CD4-positive, alpha-beta T cell treated with Interferon alpha-2 for 1 hour (primary cell): ENCODE measurements around the gene SLC4A11.
A peak's percentile ranks its signal among the peaks of the same experiment; 100 is the strongest.
"Not testable (repeated sequence)": the region's sequence is repeated elsewhere in the genome, so short reads cannot be mapped to it uniquely, and the experiment has no call there.

Experiments used
- DNase-seq, 2 donors: peaks; one replicate each; pipeline ENCODE4 v3.0.0-alpha.2; 2020 to 2022

Gene SLC4A11

DNA sequence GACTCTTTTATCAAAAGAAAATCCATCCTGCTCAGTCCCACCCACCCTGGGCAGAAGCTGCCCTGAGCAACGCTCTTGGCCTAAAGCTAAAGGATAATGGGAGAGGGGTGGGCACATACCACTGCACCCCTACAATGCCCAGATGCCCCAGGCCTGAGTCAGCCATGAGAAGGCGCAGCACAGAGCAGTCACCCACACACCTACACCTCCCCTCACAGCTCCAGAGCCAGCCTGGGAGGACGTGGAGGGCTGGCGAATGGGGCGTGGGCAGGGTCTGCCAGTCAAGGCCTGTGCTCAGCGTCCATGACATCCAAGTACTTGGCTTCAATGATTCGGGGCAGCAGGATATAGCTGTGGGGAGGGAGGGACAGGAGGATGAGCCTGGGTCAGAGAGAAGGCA lies 11.5 kb downstream of the SLC4A11 start:
- DNase-seq = no peak

DNA sequence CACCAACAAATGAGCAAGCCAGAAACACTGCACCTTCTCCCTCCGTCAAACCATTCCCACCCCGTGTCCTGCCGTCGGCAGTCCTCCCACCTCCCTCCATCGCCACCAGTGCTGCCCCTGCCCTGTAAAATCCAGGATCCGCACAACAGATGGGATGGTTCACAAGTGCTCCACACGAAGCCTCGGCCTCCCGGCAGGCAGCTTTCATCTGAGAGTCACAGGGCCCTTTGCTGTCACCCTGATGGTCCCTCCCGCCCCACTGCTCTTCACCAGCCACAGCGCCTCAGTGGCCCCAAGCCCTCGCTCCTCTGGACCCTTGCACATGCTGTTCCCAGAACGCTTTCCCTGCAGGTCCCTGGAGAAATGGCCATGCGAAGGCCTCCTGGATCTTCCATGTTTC lies 12.1 kb downstream of the SLC4A11 start:
- no peak for DNase-seq

DNA sequence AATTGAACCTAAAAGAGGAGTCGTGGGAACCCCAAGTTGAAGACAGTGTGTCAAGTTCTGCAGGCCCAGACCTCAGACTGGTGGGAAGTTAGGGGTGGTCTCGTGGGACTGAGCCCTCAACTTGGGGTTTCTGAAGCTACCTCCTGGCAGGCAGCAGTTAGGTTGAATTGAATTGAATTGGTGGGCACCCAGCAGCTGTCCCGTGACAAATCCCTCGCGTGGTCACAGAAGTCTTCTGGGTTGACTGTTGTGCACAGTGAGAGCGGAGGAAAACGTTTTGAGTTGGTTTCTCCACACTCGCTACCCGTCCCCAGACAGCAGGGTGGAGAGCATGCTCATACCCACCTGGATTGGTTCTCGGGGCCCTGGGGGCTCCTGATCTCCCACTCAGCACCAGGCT lies 12.9 kb downstream of the SLC4A11 start:
- no peak for DNase-seq

DNA sequence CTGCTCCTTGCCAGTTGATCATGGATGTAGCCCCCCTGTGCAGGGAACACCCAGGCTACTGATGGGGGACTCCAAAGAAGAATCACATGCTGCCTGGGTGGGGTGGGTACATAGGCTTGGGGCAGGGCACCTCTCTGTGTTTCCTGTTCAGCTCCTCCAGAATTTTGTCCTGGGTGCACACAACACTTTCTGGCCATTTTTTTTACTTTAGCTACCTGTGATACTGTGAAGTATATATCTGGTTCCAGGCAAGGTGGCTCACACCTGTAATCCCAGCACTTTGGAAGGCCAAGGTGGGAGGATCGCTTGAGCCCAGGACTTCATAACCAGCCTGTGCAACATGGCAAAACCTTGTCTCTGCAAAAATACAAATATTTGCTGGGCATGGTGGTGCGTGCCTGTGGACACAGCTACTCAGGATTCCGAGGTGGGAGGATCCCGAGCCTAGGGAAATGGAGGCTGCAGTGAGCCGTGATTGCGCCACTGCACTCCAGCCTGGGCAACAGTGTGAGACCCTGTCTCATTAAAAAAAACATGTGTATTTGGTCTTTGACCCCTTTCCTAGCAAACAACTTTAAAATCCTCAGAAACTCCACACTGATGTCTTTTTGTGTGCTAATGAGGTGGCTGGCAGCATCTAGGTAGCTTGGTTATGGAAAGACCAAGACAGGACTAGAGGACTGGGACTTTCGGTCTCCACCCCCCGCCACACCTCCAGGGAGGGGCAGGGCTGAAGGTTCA lies 14.1 kb downstream of the SLC4A11 start:
- DNase-seq = no peak

DNA sequence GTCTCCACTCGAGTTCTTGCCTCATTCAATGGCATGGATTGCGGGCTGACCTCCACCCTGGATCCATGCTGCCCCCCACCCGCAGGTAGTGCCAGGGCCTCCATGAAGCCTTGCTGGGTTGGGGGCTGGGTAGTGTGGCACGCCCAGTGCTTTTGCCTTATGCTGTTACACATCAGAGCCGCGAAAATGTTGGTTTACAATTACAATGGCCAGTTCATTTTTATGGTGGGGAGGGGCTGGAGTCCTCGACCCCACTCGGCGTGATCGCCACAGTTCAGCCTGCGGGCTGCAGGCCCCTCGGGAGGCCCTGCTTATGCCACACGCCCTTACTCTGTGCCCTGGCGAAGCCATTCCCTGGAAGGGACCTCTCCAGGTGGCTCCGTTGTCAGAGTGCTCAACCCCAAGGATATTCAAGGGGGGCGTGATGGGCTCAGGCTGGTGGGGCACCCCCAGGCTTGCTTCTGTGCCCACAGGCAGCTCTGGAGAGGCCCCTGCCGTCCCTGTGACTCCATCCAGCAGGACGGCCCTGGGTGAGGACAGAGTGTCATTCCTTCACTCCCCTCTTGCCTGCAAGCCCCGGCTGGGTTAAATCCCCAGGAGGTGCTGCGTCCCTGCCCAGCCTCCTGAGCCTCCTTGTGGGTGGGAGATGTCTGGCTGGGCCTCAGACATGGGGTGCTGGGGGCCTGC lies 14.9 kb downstream of the SLC4A11 start:
- no peak for DNase-seq

DNA sequence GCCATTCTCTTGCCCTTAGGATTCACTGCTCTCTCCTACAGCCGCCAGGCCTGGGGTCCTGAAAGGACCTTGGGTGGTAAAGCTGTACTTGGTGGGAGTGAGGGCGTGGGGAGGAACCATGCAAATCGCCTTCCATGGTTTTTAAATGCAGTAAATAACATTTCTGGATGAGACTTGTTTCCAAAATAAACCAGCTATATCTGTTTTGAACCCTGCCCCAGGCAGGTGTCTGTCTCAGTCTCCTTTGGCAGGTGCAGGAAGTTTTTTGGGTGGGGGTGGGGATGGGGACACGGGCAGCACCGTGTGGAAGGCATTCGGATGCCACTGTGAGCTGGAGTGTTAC lies 15.4 kb downstream of the SLC4A11 start:
- no peak for DNase-seq

- peak; percentile 8 to 39 for DNase-seq
Measured at GRCh38 chr20:3222635-3223600, 16.1 kb downstream of the SLC4A11 start.

DNA sequence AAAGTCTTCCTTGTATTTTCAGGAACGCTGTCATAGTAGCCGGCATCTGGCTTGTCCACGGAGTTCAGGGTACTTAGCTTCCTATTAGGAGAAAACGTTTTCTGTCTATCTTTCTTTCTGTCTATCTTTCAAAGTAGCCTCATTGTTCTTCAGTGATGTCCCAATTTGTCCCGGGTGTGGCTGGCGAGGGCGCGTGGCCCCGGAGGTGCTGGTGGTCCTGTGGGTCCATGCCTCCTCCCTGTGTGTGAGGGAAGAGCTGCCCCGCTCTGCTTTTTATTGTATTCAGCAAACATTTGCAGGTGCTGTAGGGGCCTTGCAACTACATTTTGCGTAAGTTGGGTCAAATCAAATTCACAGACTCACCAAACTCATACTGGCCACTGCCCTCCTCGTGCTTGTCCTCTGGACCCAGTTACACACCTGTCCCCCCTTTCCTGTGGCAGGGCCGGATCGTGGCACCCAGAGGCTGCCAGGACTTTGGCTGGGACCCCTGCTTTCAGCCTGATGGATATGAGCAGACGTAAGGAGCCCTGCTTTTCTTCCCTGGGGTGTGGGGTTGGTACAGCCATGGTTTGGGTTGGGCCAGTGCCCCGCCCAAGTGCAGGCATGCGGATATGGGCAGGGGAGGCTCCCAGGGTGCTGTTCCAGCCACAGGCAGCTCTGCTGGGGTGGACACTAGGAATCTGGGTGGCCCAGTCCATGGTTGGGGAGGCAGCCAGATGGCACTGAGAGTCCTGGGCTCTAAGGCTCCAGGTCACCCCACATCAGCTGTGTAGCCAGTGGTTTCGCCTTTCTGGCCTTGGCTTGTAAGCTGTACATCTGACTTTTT lies 17.4 kb downstream of the SLC4A11 start:
- no peak for DNase-seq

DNA sequence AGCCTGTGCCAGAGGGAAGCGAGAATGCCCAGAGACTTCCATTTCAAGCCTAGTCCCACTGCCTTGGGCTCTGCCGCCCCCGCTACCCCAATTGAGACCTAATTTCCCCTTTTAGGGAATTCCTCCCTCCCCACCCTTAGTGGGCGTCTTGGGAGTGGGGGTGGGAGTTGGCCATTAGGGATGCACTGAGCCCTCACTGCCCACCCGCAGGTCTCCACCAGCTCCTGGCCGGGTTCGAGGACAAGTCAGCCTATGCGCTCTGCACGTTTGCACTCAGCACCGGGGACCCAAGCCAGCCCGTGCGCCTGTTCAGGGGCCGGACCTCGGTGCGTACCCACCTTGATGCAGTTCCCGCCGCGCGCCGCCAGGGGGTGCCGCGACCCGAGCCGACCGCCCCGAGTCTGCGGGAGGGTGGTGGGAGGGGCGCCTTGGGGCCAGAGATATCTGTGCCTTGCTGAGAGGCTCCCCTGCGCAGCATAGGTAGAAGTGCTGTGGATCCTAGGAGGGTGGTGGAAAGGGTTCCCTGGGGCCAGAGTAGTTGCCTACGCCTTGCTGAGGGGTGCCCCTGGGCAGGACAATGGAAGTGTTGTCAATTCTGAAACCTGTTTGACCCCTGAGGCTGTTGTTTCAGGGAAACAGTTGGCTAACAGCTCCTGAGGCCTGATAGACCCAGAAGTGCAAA lies 20.5 kb downstream of the SLC4A11 start:
- DNase-seq = peak; percentile 64 to 78

- not testable (repeated sequence) for DNase-seq
Measured at GRCh38 chr20:3215359-3215917, 23.6 kb downstream of the SLC4A11 start.

DNA sequence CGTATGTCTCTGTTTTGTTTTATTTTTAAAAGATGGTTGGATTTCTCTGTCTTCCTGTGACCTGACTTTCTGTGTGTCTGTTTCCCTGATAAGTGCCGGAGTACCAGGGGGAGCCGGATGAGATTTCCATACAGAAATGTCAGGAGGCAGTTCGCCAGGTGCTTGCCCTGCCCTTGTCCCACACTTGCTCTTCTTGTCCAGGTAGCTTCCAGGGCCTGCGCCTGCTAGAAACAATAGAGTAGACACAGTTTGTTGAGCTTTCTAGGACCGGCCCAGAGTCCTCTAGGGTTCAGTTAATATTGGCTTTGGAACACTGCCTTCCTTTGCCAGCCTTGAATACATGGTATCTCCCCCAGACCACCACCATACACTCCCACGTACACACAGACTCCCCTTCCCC lies 25.8 kb downstream of the SLC4A11 start:
- no peak for DNase-seq

DNA sequence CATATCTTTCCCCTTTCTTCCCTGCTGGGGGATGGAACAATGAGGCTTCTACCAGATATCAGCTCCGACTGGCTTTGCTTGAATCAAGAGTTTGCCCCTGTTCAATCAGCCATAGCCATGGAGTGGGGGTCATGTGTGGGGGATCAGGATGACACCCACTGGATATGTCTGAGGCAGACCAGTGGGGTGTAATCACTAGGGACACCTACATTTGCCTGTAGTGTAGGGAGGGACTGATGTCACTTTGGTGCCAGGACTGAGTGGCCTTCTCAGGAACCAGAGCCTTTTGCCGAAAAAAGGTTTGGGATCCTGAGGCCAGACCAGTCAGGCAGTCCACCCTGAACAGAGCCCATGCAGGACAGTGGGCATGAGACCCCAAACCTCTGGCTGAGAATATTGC lies 28.6 kb downstream of the SLC4A11 start:
- no peak for DNase-seq

- peak in 1 of 2 donors; percentile 3 for DNase-seq
Measured at GRCh38 chr20:3209946-3210317, 29.1 kb downstream of the SLC4A11 start.

GRCh38 chr20:3209257-3209945 lies 29.6 kb downstream of the SLC4A11 start, which contains the start of gene ITPA:
ITPA (plus strand) TSS chr20:3209498; CDS start chr20:3209552, 54 bp downstream.
- peak; percentile 40 to 68 for DNase-seq

- no peak for DNase-seq
Measured at GRCh38 chr20:3208786-3209256, 30.2 kb downstream of the SLC4A11 start.

DNA sequence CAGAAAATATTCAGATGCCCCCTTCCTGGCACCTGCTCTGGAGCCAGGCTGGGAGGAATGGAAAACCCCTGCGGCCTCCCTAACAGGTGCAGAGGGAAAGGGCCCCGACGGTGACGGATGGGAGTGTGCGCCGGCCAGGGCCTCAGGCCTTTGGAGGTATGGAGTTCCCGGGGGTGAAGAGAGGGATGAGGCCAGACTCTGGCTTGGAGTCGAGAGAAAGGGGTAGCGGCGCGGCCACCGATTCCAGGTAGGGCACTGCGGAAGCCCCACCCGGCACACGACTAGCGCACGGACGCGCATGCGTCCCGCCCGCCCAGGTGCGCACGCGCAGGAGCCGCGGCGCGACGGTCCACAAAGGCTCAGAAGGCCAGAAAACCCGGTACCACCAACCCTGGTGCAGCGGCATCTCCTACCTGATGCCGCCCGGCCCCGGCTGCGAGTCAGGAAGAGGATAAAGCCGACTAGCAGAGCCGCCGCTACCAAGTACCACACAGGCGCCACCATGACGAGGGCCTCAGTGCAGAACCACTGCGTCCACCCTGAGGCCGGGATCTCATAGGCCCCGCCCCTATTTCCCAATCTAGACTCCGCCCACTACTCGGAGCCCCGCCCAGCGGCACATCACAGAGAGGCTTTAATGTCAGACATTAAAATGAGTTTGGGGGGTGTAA lies 34.7 kb downstream of the SLC4A11 start, which contains the start of gene DDRGK1:
Gene DDRGK1, minus strand, starts transcription at position 559 of the 671 bp plus-strand sequence. Its CDS starts 55 bp downstream, at position 504.
- peak; percentile 88 to 93 for DNase-seq

GRCh38 chr20:3203315-3204123 lies 35.5 kb downstream of the SLC4A11 start:
- peak in 1 of 2 donors; percentile 37 for DNase-seq

DNA sequence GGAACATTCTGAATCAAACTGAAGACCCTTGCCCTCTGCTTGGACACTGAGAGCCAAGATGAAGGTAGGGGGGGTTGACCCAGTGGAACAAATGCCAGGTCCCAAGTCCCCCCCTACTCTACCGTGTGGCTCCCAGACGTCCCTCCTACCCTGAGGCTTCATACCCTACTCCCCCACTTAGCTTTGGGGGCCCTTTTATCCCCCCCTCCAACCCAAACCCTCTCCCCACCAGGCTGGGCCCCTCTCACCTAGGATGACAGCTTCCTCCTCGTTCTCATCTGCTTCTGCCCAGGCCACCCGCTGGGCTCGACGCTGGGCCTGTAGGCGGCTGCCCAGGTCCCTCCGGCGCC lies 36.0 kb downstream of the SLC4A11 start:
- no peak for DNase-seq
